CD14-positive monocyte (primary cell): ENCODE data around the gene HIGD1A. TPM values are rescaled to one million over a fixed set of nuclear protein-coding genes. Genes with fewer than 3 reads are reported as not detected.

Source experiments
- DNase-seq, 3 donors: peaks; one replicate each; pipeline ENCODE4 v3.0.0-alpha.2; 2011 to 2022
- H2AFZ ChIP-seq: 2 replicates; pipeline ENCODE4 v1.6.0; 2012; ENCODE audit warnings: mild to moderate bottlenecking, low read depth, low read length, inconsistent platforms; ENCODE audit not compliant: insufficient read depth, poor library complexity, severe bottlenecking
- H3K27ac ChIP-seq, 2 donors: 1 replicate in 1 of 2; 2 replicates in 1 of 2; pipeline ENCODE4 v1.5.1; 2012 to 2013; ENCODE audit warnings: low read length in 2 of 2, control low read depth in 1 of 2, inconsistent platforms in 1 of 2, low read depth in 1 of 2, mild to moderate bottlenecking in 1 of 2
- H3K27me3 ChIP-seq, 2 donors: one replicate each; pipeline versions ENCODE4 v1.6.0 to v1.6.1; 2011 to 2013; ENCODE audit warnings: low read length in 2 of 2; ENCODE audit not compliant: control insufficient read depth in 2 of 2, insufficient read depth in 2 of 2
- H3K36me3 ChIP-seq, 2 donors: replicated peaks in 1 of 2; 1 replicate in 1 of 2; 2 replicates in 1 of 2; pipeline versions ENCODE4 v1.5.1 to v1.6.1; 2012 to 2013; ENCODE audit warnings: low read length in 2 of 2, control low read depth in 1 of 2, inconsistent platforms in 1 of 2, mild to moderate bottlenecking in 1 of 2; ENCODE audit not compliant: insufficient read depth in 2 of 2, control insufficient read depth in 1 of 2
- H3K4me1 ChIP-seq, 2 donors: 1 replicate in 1 of 2; 2 replicates in 1 of 2; pipeline versions ENCODE4 v1.5.1 to v1.6.1; 2012 to 2013; ENCODE audit warnings: low read length in 2 of 2, control low read depth in 1 of 2, inconsistent platforms in 1 of 2, mild to moderate bottlenecking in 1 of 2, moderate library complexity in 1 of 2; ENCODE audit not compliant: insufficient read depth in 2 of 2, control insufficient read depth in 1 of 2
- H3K4me2 ChIP-seq: replicated peaks from 2 replicates; pipeline ENCODE3; 2012; ENCODE audit warnings: low read length, moderate library complexity, mild to moderate bottlenecking; ENCODE audit not compliant: poor library complexity, severe bottlenecking; ENCODE audit errors: extremely low read depth
- H3K4me3 ChIP-seq, 3 experiments: fragments of 200-600 bp in 1 of 3; sonication (generic) in 1 of 3; replicated peaks in 1 of 3; 1 replicate in 2 of 3; 2 replicates in 1 of 3; pipeline ENCODE4 v1.5.1; 2011 to 2013; ENCODE audit warnings: low read length in 3 of 3, mild to moderate bottlenecking in 3 of 3, control low read depth in 2 of 3, low read depth in 2 of 3, inconsistent platforms in 1 of 3, moderate library complexity in 1 of 3
- H3K79me2 ChIP-seq: 2 replicates; pipeline ENCODE4 v1.6.0; 2012; ENCODE audit warnings: mild to moderate bottlenecking, control low read depth, inconsistent platforms, low read length, moderate library complexity; ENCODE audit not compliant: insufficient read depth
- H3K9ac ChIP-seq: 2 replicates; pipeline ENCODE4 v1.6.0; 2017; ENCODE audit warnings: low read length, mild to moderate bottlenecking; ENCODE audit not compliant: insufficient read depth, poor library complexity, severe bottlenecking
- H3K9me3 ChIP-seq, 2 donors: replicated peaks in 1 of 2; 1 replicate in 1 of 2; 2 replicates in 1 of 2; pipeline versions ENCODE4 v1.5.1 to v1.6.1; 2012 to 2013; ENCODE audit warnings: low read length in 2 of 2, control low read depth in 1 of 2; ENCODE audit not compliant: control insufficient read depth in 1 of 2, insufficient read depth in 1 of 2
- H4K20me1 ChIP-seq: 2 replicates; pipeline ENCODE4 v1.6.0; 2012; ENCODE audit warnings: mild to moderate bottlenecking, low read length, control low read depth, moderate library complexity; ENCODE audit not compliant: insufficient read depth
- H3K27ac Mint-ChIP-seq, 7 donors: one replicate each; pipeline ENCODE4 v1.8.0; 2020; ENCODE audit warnings: mild to moderate bottlenecking in 7 of 7, mixed read lengths in 7 of 7, moderate library complexity in 6 of 7, inconsistent platforms in 2 of 7
- H3K27me3 Mint-ChIP-seq, 3 donors: one replicate each; pipeline ENCODE4 v1.8.0; 2021 to 2022; ENCODE audit warnings: low read depth in 3 of 3, mild to moderate bottlenecking in 3 of 3, mixed read lengths in 3 of 3, moderate library complexity in 3 of 3, inconsistent platforms in 1 of 3
- H3K36me3 Mint-ChIP-seq, 2 donors: one replicate each; pipeline ENCODE4 v1.8.0; 2020; ENCODE audit warnings: mixed read lengths in 2 of 2, inconsistent platforms in 1 of 2, mild to moderate bottlenecking in 1 of 2
- H3K4me1 Mint-ChIP-seq: one replicate; pipeline ENCODE4 v1.8.0; 2020; ENCODE audit warnings: mild to moderate bottlenecking, mixed read lengths
- H3K4me3 Mint-ChIP-seq, 2 donors: one replicate each; pipeline ENCODE4 v1.8.0; 2020; ENCODE audit warnings: mild to moderate bottlenecking in 2 of 2, mixed read lengths in 2 of 2, moderate library complexity in 1 of 2
- H3K9me3 Mint-ChIP-seq, 7 donors: one replicate each; pipeline ENCODE4 v1.8.0; 2020 to 2022; ENCODE audit warnings: mixed read lengths in 7 of 7, mild to moderate bottlenecking in 6 of 7, moderate library complexity in 6 of 7, inconsistent platforms in 2 of 7
- WGBS: methylation state at CpG from one replicate; pipeline ENCODE4 v1.1.5; 2013; ENCODE audit warnings: missing lambda C conversion rate; ENCODE audit not compliant: insufficient coverage; 5-methylcytosine and 5-hydroxymethylcytosine counted together
- intact Hi-C, 2 donors: fragments of 100-400 bp; cut with micrococcal nuclease; formaldehyde crosslinking; loops; one replicate each; pipeline versions ENCODE4 v1.15.0 to v1.15.1; 2023
- polyA plus RNA-seq, 3 donors: library from polyadenylated mRNA; depleted of rRNA in 1 of 3; unstranded in 2 of 3; stranded (reverse) in 1 of 3; fragments of 300-500 nt in 2 of 3; fragments of >200 nt in 1 of 3; fragmentation: Illumina TruSeq in 2 of 3; gene quantifications; 1 replicate in 2 of 3; 2 replicates in 1 of 3; pipeline ENCODE4 v1.2.3, GENCODE V29; 2012 to 2021
- TF ChIP-seq, protein P1 (sequence below): fragments of 200-600 bp; IDR thresholded peaks from one replicate; pipeline ENCODE4 v1.8.0; 2022; ENCODE audit warnings: antibody characterized with exemption, mild to moderate bottlenecking

HIGD1A gene
- polyA plus RNA-seq, 3 donors = 34.8 to 115 (median 104) TPM

DNA sequence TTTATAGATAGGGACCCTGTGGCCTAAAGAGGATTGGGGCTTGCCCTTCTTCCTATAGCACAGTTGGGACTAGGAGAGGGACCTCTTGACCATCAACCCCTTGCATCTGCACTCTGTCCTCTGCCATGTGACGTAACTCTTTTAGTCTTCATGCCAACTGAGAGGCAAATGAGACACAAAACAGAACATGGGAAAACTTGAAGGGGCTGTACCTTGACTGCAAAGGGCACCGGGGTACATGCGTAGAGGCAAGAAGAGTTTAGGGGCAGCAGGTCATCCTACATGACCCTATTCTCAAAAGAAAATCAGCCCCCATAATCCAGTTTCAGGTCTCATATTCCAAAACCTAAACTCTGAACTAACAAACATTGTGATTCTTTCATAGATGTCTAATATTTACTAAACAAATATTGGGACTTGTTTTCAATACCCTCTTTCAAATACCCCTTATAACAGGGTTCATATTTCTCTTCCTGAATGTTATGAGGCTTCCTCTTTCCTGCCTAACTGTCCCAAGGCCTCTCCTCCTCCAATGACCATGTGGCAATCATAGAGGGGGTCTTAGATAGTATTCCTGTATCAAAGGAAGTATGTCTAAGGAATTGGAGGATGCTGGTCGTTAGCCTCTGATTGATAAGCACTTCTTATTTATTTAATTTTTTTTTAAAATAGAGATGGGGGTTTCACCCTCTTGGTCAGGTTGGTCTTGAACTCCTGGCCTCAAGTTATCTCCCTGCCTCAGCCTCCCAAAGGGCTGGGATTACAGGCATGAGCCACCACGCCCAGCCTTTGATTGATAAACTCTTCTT is 25.5 kb upstream of the HIGD1A start:
- no peak overlapping the region for H2AFZ ChIP-seq
- intact Hi-C loops = loop anchor here (2.0 to 10.0 kb wide), 2 partner anchors 45 to 51 kb away; no protein-coding TSS in a partner anchor
- Mint-ChIP-seq H3K4me1 (peaks cover 2% of the 10 kb centered on the region), H3K36me3 (no peaks in the 10 kb centered on the region), H3K27me3 (peaks cover 1 to 6% (median 5%) of the 10 kb centered on the region in 3 donors), H3K4me3 (no peak overlapping the region), H3K27ac (no peak overlapping the region), H3K9me3 (no peaks in the 10 kb centered on the region)
- DNase-seq = no peak
- H3K4me1 ChIP-seq = no peaks in the 10 kb centered on the region
- no peaks in the 10 kb centered on the region for H4K20me1 ChIP-seq
- H3K27me3 ChIP-seq = no peaks in the 10 kb centered on the region
- no peak overlapping the region for H3K4me3 ChIP-seq
- TF ChIP-seq, protein P1, sequence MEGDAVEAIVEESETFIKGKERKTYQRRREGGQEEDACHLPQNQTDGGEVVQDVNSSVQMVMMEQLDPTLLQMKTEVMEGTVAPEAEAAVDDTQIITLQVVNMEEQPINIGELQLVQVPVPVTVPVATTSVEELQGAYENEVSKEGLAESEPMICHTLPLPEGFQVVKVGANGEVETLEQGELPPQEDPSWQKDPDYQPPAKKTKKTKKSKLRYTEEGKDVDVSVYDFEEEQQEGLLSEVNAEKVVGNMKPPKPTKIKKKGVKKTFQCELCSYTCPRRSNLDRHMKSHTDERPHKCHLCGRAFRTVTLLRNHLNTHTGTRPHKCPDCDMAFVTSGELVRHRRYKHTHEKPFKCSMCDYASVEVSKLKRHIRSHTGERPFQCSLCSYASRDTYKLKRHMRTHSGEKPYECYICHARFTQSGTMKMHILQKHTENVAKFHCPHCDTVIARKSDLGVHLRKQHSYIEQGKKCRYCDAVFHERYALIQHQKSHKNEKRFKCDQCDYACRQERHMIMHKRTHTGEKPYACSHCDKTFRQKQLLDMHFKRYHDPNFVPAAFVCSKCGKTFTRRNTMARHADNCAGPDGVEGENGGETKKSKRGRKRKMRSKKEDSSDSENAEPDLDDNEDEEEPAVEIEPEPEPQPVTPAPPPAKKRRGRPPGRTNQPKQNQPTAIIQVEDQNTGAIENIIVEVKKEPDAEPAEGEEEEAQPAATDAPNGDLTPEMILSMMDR = no peak
- no peak overlapping the region for H3K9ac ChIP-seq
- no peaks in the 10 kb centered on the region for H3K36me3 ChIP-seq
- H3K79me2 ChIP-seq = no peaks in the 10 kb centered on the region
- no peaks in the 10 kb centered on the region for H3K9me3 ChIP-seq
- no CpG with 5 or more reads among the region's 5 CpGs for WGBS
- no peak overlapping the region for H3K27ac ChIP-seq
- no peak overlapping the region for H3K4me2 ChIP-seq

DNA sequence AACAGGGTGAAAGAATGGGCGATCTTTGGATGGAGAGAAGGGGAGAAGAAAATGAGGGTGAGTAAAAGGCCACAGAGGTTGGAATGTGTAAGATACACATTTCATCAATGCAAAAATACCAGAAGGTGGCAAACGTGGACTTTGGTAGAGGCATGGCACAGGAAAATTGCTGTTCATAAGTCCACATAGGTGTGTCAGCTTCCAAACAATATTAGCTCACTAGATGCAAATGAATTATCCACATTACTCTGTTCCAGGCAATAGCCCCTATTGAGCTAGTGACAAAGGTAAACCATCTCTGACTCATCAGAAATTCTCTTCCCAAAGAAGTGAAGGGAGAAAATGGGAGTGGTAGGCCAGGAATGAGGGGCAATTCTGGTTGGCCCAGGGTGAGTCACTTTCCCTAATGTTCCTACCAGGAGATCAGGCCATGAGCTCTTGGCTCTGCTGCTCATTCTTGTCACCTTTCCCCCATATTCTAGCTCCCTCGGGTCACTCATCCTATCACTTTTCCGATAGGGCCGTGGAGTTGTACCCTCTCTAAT is 24.9 kb upstream of the HIGD1A start:
- Histone ChIP-seq H3K9ac (no peak overlapping the region), H3K9me3 (no peaks in the 10 kb centered on the region), H3K79me2 (no peaks in the 10 kb centered on the region), H3K4me1 (no peaks in the 10 kb centered on the region), H3K4me3 (no peak overlapping the region), H3K27ac (no peak overlapping the region), H3K36me3 (no peaks in the 10 kb centered on the region), H2AFZ (no peak overlapping the region), H3K4me2 (no peak overlapping the region), H4K20me1 (no peaks in the 10 kb centered on the region), H3K27me3 (no peaks in the 10 kb centered on the region)
- no peaks in the 10 kb centered on the region for H3K36me3 Mint-ChIP-seq
- no peak overlapping the region for H3K4me3 Mint-ChIP-seq
- no peaks in the 10 kb centered on the region for H3K9me3 Mint-ChIP-seq
- no peak for DNase-seq
- WGBS = 100% methylated on average over 1 of the region's 5 CpGs
- H3K4me1 Mint-ChIP-seq = peaks cover 2% of the 10 kb centered on the region
- intact Hi-C loops = no loop called here
- TF ChIP-seq, protein P1 = no peak
- peaks cover 1 to 6% (median 5%) of the 10 kb centered on the region in 3 donors for H3K27me3 Mint-ChIP-seq
- H3K27ac Mint-ChIP-seq = no peak overlapping the region
